Adrenal gland (tissue), 5 donors: ENCODE measurements around the gene MBNL1.

Experiments used
- POLR2A ChIP-seq, 2 donors: fragments of 450-650 bp; IDR thresholded peaks; one replicate each; pipeline ENCODE4 v1.6.1; 2017; ENCODE audit warnings: antibody characterized with exemption in 2 of 2, mild to moderate bottlenecking in 2 of 2, moderate library complexity in 1 of 2
- TF ChIP-seq, protein P1 (sequence below), 6 experiments: fragments of 450-650 bp in 4 of 6; fragments of 200-600 bp in 2 of 6; sonication (generic) in 1 of 6; IDR thresholded peaks; 1 replicate in 5 of 6; 2 replicates in 1 of 6; pipeline versions ENCODE4 v1.5.1 to v1.8.0; 2016 to 2021; ENCODE audit warnings: antibody characterized with exemption in 6 of 6, mild to moderate bottlenecking in 2 of 6, moderate library complexity in 1 of 6
- donor health status: DM: no; HTN: no; CAD: no.

DNA sequence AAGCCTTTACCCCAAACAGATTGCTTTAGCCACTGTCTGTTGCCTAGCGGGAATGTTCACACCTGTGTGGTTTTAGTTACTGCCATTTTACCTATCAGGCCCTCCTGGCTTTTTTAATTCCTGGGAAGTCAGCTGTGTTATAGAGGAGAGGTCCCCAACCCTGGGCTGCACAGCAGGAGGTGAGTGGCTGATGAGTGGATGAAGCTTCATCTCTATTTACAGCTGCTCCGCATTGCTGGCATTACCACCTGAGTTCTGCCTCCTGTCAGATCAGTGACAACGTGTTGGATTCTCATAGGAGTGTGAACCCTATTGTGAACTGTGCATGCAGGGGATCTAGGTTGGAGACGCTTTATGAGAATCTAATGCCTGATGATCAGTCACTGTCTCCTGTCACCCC, 127.0 kb downstream of the MBNL1 start:
- TF ChIP-seq, protein P1, sequence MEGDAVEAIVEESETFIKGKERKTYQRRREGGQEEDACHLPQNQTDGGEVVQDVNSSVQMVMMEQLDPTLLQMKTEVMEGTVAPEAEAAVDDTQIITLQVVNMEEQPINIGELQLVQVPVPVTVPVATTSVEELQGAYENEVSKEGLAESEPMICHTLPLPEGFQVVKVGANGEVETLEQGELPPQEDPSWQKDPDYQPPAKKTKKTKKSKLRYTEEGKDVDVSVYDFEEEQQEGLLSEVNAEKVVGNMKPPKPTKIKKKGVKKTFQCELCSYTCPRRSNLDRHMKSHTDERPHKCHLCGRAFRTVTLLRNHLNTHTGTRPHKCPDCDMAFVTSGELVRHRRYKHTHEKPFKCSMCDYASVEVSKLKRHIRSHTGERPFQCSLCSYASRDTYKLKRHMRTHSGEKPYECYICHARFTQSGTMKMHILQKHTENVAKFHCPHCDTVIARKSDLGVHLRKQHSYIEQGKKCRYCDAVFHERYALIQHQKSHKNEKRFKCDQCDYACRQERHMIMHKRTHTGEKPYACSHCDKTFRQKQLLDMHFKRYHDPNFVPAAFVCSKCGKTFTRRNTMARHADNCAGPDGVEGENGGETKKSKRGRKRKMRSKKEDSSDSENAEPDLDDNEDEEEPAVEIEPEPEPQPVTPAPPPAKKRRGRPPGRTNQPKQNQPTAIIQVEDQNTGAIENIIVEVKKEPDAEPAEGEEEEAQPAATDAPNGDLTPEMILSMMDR (IDR thresholded peaks at IDR 0.05): no peak
- TF ChIP-seq POLR2A (IDR thresholded peaks at IDR 0.05): no peak
